OCI-LY1 (cell line): ENCODE measurements around the gene PABPC4L.

Source experiments
- H2AFZ ChIP-seq: fragments of 200-600 bp; sonication (generic), shearing (Covaris generic); 2 replicates; pipeline ENCODE4 v1.6.0; 2014; ENCODE audit warnings: antibody characterized with exemption, mild to moderate bottlenecking, low read length
- H3F3A ChIP-seq: fragments of 200-600 bp; sonication (generic), shearing (Covaris generic); 2 replicates; pipeline ENCODE4 v1.6.0; 2014; ENCODE audit warnings: mild to moderate bottlenecking, antibody characterized with exemption, low read length, moderate library complexity; ENCODE audit not compliant: insufficient read depth
- H3K27ac ChIP-seq: fragments of 200-600 bp; sonication (generic); 2 replicates; pipeline ENCODE4 v1.5.1; 2014; ENCODE audit warnings: low read length, mixed run types, mild to moderate bottlenecking, low read depth; ENCODE audit not compliant: poor library complexity, severe bottlenecking
- H3K27me3 ChIP-seq: fragments of 200-600 bp; sonication (generic); 2 replicates; pipeline ENCODE4 v1.6.0; 2014; ENCODE audit warnings: antibody characterized with exemption, mild to moderate bottlenecking, low read length, moderate library complexity; ENCODE audit not compliant: insufficient read depth
- H3K36me3 ChIP-seq: fragments of 200-600 bp; sonication (generic); 2 replicates; pipeline ENCODE4 v1.6.1; 2014; ENCODE audit warnings: mild to moderate bottlenecking, antibody characterized with exemption, low read length, moderate library complexity, mixed read lengths; ENCODE audit not compliant: insufficient read depth
- H3K4me1 ChIP-seq: fragments of 200-600 bp; sonication (generic); 2 replicates; pipeline ENCODE4 v1.5.1; 2014; ENCODE audit warnings: mild to moderate bottlenecking, low read length, moderate library complexity; ENCODE audit not compliant: insufficient read depth, severe bottlenecking
- H3K4me2 ChIP-seq: fragments of 200-600 bp; sonication (generic), shearing (Covaris generic); 2 replicates; pipeline ENCODE4 v1.6.1; 2014; ENCODE audit warnings: low read length
- H3K4me3 ChIP-seq: fragments of 200-600 bp; sonication (generic); 2 replicates; pipeline ENCODE4 v1.5.1; 2014; ENCODE audit warnings: low read length, low read depth, mild to moderate bottlenecking, mixed read lengths; ENCODE audit not compliant: poor library complexity, severe bottlenecking
- H3K79me2 ChIP-seq: fragments of 200-600 bp; shearing (Covaris generic); 2 replicates; pipeline ENCODE4 v1.6.1; 2016; ENCODE audit warnings: mixed run types, low read length, mixed read lengths; ENCODE audit not compliant: insufficient read depth
- H3K9ac ChIP-seq: fragments of 200-600 bp; sonication (generic), shearing (Covaris generic); 2 replicates; pipeline ENCODE4 v1.6.1; 2014; ENCODE audit warnings: mild to moderate bottlenecking, low read length, mixed read lengths
- H3K9me2 ChIP-seq: fragments of 200-600 bp; sonication (generic), shearing (Covaris generic); 2 replicates; pipeline ENCODE4 v1.6.1; 2014; ENCODE audit warnings: low read depth, mild to moderate bottlenecking, low read length, mixed read lengths
- H3K9me3 ChIP-seq: fragments of 200-600 bp; shearing (Covaris generic); 2 replicates; pipeline ENCODE4 v1.6.1; 2014; ENCODE audit warnings: low read length, mixed read lengths
- H4K20me1 ChIP-seq: fragments of 200-600 bp; sonication (generic), shearing (Covaris generic); 2 replicates; pipeline ENCODE4 v1.6.0; 2016; ENCODE audit warnings: mild to moderate bottlenecking, low read length; ENCODE audit not compliant: insufficient read depth
- CTCF ChIP-seq: fragments of 200-600 bp; sonication (generic), shearing (Covaris generic); IDR thresholded peaks from 2 replicates; pipeline ENCODE4 v1.5.1; 2017; ENCODE audit warnings: mild to moderate bottlenecking, antibody characterized with exemption, low read length, moderate library complexity, mixed read lengths
- EZH2 ChIP-seq: fragments of 200-600 bp; sonication (generic), shearing (Covaris generic); IDR thresholded peaks from 2 replicates; pipeline ENCODE4 v1.8.0; 2017; ENCODE audit warnings: borderline replicate concordance, mixed run types, mild to moderate bottlenecking, antibody characterized with exemption, low read length, moderate library complexity, mixed read lengths

Gene PABPC4L

GRCh38 chr4:134160211-134160610, 41.4 kb downstream of the PABPC4L start:
- Histone ChIP-seq H2AFZ (no peak overlapping the region), H3K4me3 (no peak overlapping the region), H3K9me2 (no peaks in the 10 kb centered on the region), H3K36me3 (no peaks in the 10 kb centered on the region), H3K27me3 (no peaks in the 10 kb centered on the region), H3K79me2 (no peaks in the 10 kb centered on the region), H3K4me1 (no peaks in the 10 kb centered on the region), H4K20me1 (no peaks in the 10 kb centered on the region), H3K9ac (no peak overlapping the region), H3K27ac (no peak overlapping the region), H3K9me3 (no peaks in the 10 kb centered on the region), H3K4me2 (no peak overlapping the region), H3F3A (no peaks in the 10 kb centered on the region)
- TF ChIP-seq EZH2 (no peak), CTCF (no peak)

GRCh38 chr4:134154097-134154496, 47.5 kb downstream of the PABPC4L start:
- no peaks in the 10 kb centered on the region for H3K27me3 ChIP-seq
- H2AFZ ChIP-seq = no peak overlapping the region
- H3K4me1 ChIP-seq = no peaks in the 10 kb centered on the region
- no peaks in the 10 kb centered on the region for H3K36me3 ChIP-seq
- H4K20me1 ChIP-seq = no peaks in the 10 kb centered on the region
- no peaks in the 10 kb centered on the region for H3K9me2 ChIP-seq
- H3K4me2 ChIP-seq = no peak overlapping the region
- no peak overlapping the region for H3K4me3 ChIP-seq
- H3K9ac ChIP-seq = no peak overlapping the region
- TF ChIP-seq CTCF = no peak
- TF ChIP-seq EZH2 = no peak
- no peaks in the 10 kb centered on the region for H3F3A ChIP-seq
- H3K79me2 ChIP-seq = no peaks in the 10 kb centered on the region
- H3K9me3 ChIP-seq = no peaks in the 10 kb centered on the region
- no peak overlapping the region for H3K27ac ChIP-seq

- no peak for TF ChIP-seq EZH2
- no peak for TF ChIP-seq CTCF
- Histone ChIP-seq H3K9me2 (no peaks in the 10 kb centered on the region), H4K20me1 (no peaks in the 10 kb centered on the region), H3K27me3 (no peaks in the 10 kb centered on the region), H3K9ac (no peak overlapping the region), H3K4me1 (no peaks in the 10 kb centered on the region), H3K4me3 (no peak overlapping the region), H3K36me3 (no peaks in the 10 kb centered on the region), H3K4me2 (no peak overlapping the region), H3K79me2 (no peaks in the 10 kb centered on the region), H3K9me3 (peaks cover 3% of the 10 kb centered on the region; the same call in 1 of the 2 replicates), H2AFZ (no peak overlapping the region), H3K27ac (no peak overlapping the region), H3F3A (no peaks in the 10 kb centered on the region)
Observed at GRCh38 chr4:134147941-134148340, 53.6 kb downstream of the PABPC4L start.
